A673 (cell line): ENCODE results near the gene ASAP3. TPM values are rescaled to one million over a fixed set of nuclear protein-coding genes. Genes with fewer than 3 reads are reported as not detected.

Source experiments
- BruUV-seq: library from RNA; stranded (reverse); fragments of 400-500 nt; replicated peaks from 2 replicates; lab custom pipeline; 2021; lab: Mats Ljungman, UMichigan
- CTCF ChIA-PET: fragments of 300-600 bp; sonication (Branson Sonifier 250); formaldehyde crosslinking; loops from one replicate; lab custom pipeline; 2022; ENCODE audit warnings: antibody characterized with exemption; lab: Charles Lee
- POLR2A ChIA-PET: fragments of 300-600 bp; sonication (Branson Sonifier 250); formaldehyde crosslinking; loops from one replicate; lab custom pipeline; 2022; ENCODE audit warnings: antibody characterized with exemption; ENCODE audit not compliant: low non-redundant PET; lab: Charles Lee
- DNase-seq: peaks from one replicate; pipeline ENCODE4 v3.0.0-alpha.2; 2015; ENCODE audit warnings: low spot score
- H3K27ac ChIP-seq: fragments of 200-600 bp; sonication (generic); 2 replicates; pipeline ENCODE4 v1.5.1; 2016; ENCODE audit warnings: mixed run types, low read depth, mild to moderate bottlenecking, mixed read lengths, antibody characterized with exemption, low read length; ENCODE audit not compliant: poor library complexity, severe bottlenecking
- H3K27me3 ChIP-seq: fragments of 200-600 bp; sonication (generic); replicated peaks from 2 replicates; pipeline ENCODE4 v1.6.1; 2017; ENCODE audit warnings: mixed run types, low read depth, mild to moderate bottlenecking, mixed read lengths, antibody characterized with exemption, low read length; ENCODE audit not compliant: insufficient read depth, poor library complexity
- H3K36me3 ChIP-seq: fragments of 200-600 bp; sonication (generic); 2 replicates; pipeline ENCODE4 v1.6.1; 2016; ENCODE audit warnings: mixed run types, mild to moderate bottlenecking, mixed read lengths, antibody characterized with exemption, low read length; ENCODE audit not compliant: insufficient read depth, poor library complexity, severe bottlenecking
- H3K4me1 ChIP-seq: fragments of 200-600 bp; sonication (generic); 2 replicates; pipeline ENCODE4 v1.6.1; 2017; ENCODE audit warnings: mixed run types, mild to moderate bottlenecking, mixed read lengths, antibody characterized with exemption, low read length; ENCODE audit not compliant: insufficient read depth, poor library complexity, severe bottlenecking
- H3K4me3 ChIP-seq: fragments of 200-600 bp; sonication (generic); 2 replicates; pipeline ENCODE4 v1.5.1; 2016; ENCODE audit warnings: low read depth, mixed run types, mild to moderate bottlenecking, mixed read lengths, low read length; ENCODE audit not compliant: poor library complexity, severe bottlenecking
- H3K9me3 ChIP-seq: fragments of 200-600 bp; sonication (generic); 2 replicates; pipeline ENCODE4 v1.6.1; 2016; ENCODE audit warnings: mixed run types, low read depth, mild to moderate bottlenecking, mixed read lengths, antibody characterized with exemption, low read length; ENCODE audit not compliant: poor library complexity, severe bottlenecking
- EZH2 ChIP-seq: fragments of 200-600 bp; sonication (generic); IDR thresholded peaks from 2 replicates; pipeline ENCODE4 v1.6.1; 2017; ENCODE audit warnings: borderline replicate concordance, low read depth, mild to moderate bottlenecking, mixed read lengths, antibody characterized with exemption, low read length; ENCODE audit not compliant: poor library complexity, severe bottlenecking
- intact Hi-C: fragments of 100-400 bp; cut with micrococcal nuclease; formaldehyde crosslinking; loops from one replicate; pipeline ENCODE4 v1.10.0; 2022; ENCODE audit not compliant: unreplicated experiment
- total RNA-seq: library from RNA; stranded (reverse); gene quantifications from 2 replicates; pipeline ENCODE4 v1.2.3, GENCODE V29; 2021
- TF ChIP-seq, protein P1 (sequence below): fragments of 300-800, 200-600 bp; sonication (generic); conservative IDR thresholded peaks from 2 replicates; pipeline ENCODE4 v1.5.1; 2017; ENCODE audit warnings: low read depth, mild to moderate bottlenecking, antibody characterized with exemption, low read length, moderate library complexity, mixed read lengths

The ASAP3 gene
- total RNA-seq, 1 experiment from 2014 or later = 7.8 TPM

GRCh38 chr1:23492132-23492720 lies 8.2 kb upstream of the ASAP3 start:
- Histone ChIP-seq H3K4me1 (peaks cover 5% of the 10 kb centered on the region), H3K36me3 (no peaks in the 10 kb centered on the region), H3K9me3 (no peaks in the 10 kb centered on the region), H3K27ac (no peak overlapping the region), H3K27me3 (no peaks in the 10 kb centered on the region), H3K4me3 (no peak overlapping the region)
- ChIA-PET CTCF (no interaction called here), POLR2A (no interaction called here)
- DNase-seq = no peak
- intact Hi-C loops = no loop called here
- BruUV-seq = no TSS peak
- TF ChIP-seq EZH2 = no peak
- TF ChIP-seq, protein P1, sequence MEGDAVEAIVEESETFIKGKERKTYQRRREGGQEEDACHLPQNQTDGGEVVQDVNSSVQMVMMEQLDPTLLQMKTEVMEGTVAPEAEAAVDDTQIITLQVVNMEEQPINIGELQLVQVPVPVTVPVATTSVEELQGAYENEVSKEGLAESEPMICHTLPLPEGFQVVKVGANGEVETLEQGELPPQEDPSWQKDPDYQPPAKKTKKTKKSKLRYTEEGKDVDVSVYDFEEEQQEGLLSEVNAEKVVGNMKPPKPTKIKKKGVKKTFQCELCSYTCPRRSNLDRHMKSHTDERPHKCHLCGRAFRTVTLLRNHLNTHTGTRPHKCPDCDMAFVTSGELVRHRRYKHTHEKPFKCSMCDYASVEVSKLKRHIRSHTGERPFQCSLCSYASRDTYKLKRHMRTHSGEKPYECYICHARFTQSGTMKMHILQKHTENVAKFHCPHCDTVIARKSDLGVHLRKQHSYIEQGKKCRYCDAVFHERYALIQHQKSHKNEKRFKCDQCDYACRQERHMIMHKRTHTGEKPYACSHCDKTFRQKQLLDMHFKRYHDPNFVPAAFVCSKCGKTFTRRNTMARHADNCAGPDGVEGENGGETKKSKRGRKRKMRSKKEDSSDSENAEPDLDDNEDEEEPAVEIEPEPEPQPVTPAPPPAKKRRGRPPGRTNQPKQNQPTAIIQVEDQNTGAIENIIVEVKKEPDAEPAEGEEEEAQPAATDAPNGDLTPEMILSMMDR = no peak

- ChIA-PET POLR2A (no interaction called here), CTCF (no interaction called here)
- intact Hi-C loops = no loop called here
- BruUV-seq = no TSS peak
- Histone ChIP-seq H3K27me3 (no peaks in the 10 kb centered on the region), H3K9me3 (no peaks in the 10 kb centered on the region), H3K4me3 (no peak overlapping the region), H3K27ac (no peak overlapping the region), H3K4me1 (peaks cover 5% of the 10 kb centered on the region), H3K36me3 (no peaks in the 10 kb centered on the region)
- no peak for DNase-seq
- TF ChIP-seq EZH2 = no peak
- TF ChIP-seq, protein P1 = no peak
Observed at GRCh38 chr1:23489842-23490241, 5.9 kb upstream of the ASAP3 start.

- Histone ChIP-seq H3K36me3 (no peaks in the 10 kb centered on the region), H3K27ac (no peak overlapping the region), H3K4me1 (peaks cover 10% of the 10 kb centered on the region), H3K27me3 (no peaks in the 10 kb centered on the region), H3K4me3 (peak overlapping the region; percentile 68), H3K9me3 (no peaks in the 10 kb centered on the region)
- TF ChIP-seq EZH2 = no peak
- TF ChIP-seq, protein P1 = no peak
- intact Hi-C loops = no loop called here
- no TSS peak for BruUV-seq
- ChIA-PET CTCF (interaction anchor here (0.6 to 1.2 kb wide), 4 partner anchors 12 to 432 kb away, joined by 3 to 16 read pairs (median 8); no protein-coding TSS in a partner anchor), POLR2A (no interaction called here)
- no peak for DNase-seq
Observed at GRCh38 chr1:23485002-23485332, 988 bp upstream of the ASAP3 start.
